Osteoblast (primary cell): Measurements from ENCODE around the gene MANBA. TPM values are rescaled to one million over a fixed set of nuclear protein-coding genes. Genes with fewer than 3 reads are reported as not detected.

Experiments used
- DNase-seq: peaks from one replicate; pipeline ENCODE4 v3.0.0; 2011; ENCODE audit warnings: low spot score, mixed read lengths; ENCODE audit not compliant: insufficient read length; ENCODE audit errors: missing footprints
- H2AFZ ChIP-seq: 2 replicates; pipeline ENCODE4 v1.6.0; 2011; ENCODE audit warnings: mild to moderate bottlenecking, low read length
- H3K27ac ChIP-seq: 2 replicates; pipeline ENCODE4 v1.5.1; 2011; ENCODE audit warnings: mild to moderate bottlenecking, low read depth, low read length, moderate library complexity
- H3K27me3 ChIP-seq: 2 replicates; pipeline ENCODE4 v1.6.0; 2012; ENCODE audit warnings: mild to moderate bottlenecking, control low read depth, inconsistent platforms, low read length, moderate library complexity; ENCODE audit not compliant: insufficient read depth
- H3K36me3 ChIP-seq: 2 replicates; pipeline ENCODE4 v1.5.1; 2011; ENCODE audit warnings: mild to moderate bottlenecking, low read length, control low read depth, moderate library complexity; ENCODE audit not compliant: insufficient read depth
- H3K4me1 ChIP-seq: 2 replicates; pipeline ENCODE4 v1.5.1; 2011; ENCODE audit warnings: mild to moderate bottlenecking, low read length, control low read depth, moderate library complexity; ENCODE audit not compliant: insufficient read depth
- H3K4me2 ChIP-seq: 2 replicates; pipeline ENCODE4 v1.6.0; 2011; ENCODE audit warnings: mild to moderate bottlenecking, low read length; ENCODE audit not compliant: insufficient read depth
- H3K4me3 ChIP-seq: fragments of 200-600 bp; sonication (generic); 3 replicates; pipeline ENCODE4 v1.5.1; 2012; ENCODE audit warnings: mild to moderate bottlenecking, low read length, inconsistent platforms; ENCODE audit not compliant: insufficient read depth
- H3K79me2 ChIP-seq: 2 replicates; pipeline ENCODE4 v1.6.0; 2012; ENCODE audit warnings: mild to moderate bottlenecking, low read length, control low read depth, inconsistent platforms; ENCODE audit not compliant: insufficient read depth
- H3K9me3 ChIP-seq: 2 replicates; pipeline ENCODE4 v1.5.1; 2011; ENCODE audit warnings: low read depth, low read length, control low read depth
- H4K20me1 ChIP-seq: 2 replicates; pipeline ENCODE4 v1.6.0; 2012; ENCODE audit warnings: mild to moderate bottlenecking, low read length, control low read depth; ENCODE audit not compliant: insufficient read depth
- total RNA-seq: library from RNA; depleted of rRNA; stranded (reverse); fragments of >200 nt; gene quantifications from 2 replicates; pipeline ENCODE4 v1.2.3, GENCODE V29; 2012
- TF ChIP-seq, protein P1 (sequence below): IDR thresholded peaks from 2 replicates; pipeline ENCODE4 v1.5.1; 2011; ENCODE audit warnings: mild to moderate bottlenecking, low read depth, low read length, moderate library complexity; ENCODE audit errors: extremely low read depth

Gene MANBA
- total RNA-seq, 1 donor, result 64.1 TPM

GRCh38 chr4:102614801-102615200 is 146.0 kb downstream of the MANBA start:
- no peak for DNase-seq
- no peaks in the 10 kb centered on the region for H3K9me3 ChIP-seq
- TF ChIP-seq, protein P1, sequence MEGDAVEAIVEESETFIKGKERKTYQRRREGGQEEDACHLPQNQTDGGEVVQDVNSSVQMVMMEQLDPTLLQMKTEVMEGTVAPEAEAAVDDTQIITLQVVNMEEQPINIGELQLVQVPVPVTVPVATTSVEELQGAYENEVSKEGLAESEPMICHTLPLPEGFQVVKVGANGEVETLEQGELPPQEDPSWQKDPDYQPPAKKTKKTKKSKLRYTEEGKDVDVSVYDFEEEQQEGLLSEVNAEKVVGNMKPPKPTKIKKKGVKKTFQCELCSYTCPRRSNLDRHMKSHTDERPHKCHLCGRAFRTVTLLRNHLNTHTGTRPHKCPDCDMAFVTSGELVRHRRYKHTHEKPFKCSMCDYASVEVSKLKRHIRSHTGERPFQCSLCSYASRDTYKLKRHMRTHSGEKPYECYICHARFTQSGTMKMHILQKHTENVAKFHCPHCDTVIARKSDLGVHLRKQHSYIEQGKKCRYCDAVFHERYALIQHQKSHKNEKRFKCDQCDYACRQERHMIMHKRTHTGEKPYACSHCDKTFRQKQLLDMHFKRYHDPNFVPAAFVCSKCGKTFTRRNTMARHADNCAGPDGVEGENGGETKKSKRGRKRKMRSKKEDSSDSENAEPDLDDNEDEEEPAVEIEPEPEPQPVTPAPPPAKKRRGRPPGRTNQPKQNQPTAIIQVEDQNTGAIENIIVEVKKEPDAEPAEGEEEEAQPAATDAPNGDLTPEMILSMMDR, result no peak
- no peaks in the 10 kb centered on the region for H3K79me2 ChIP-seq
- no peaks in the 10 kb centered on the region for H3K27me3 ChIP-seq
- no peak overlapping the region for H3K27ac ChIP-seq
- peaks cover 55% of the 10 kb centered on the region for H3K36me3 ChIP-seq
- no peaks in the 10 kb centered on the region for H4K20me1 ChIP-seq
- no peak overlapping the region for H3K4me3 ChIP-seq
- H3K4me1 ChIP-seq, result peaks cover 3% of the 10 kb centered on the region
- H3K4me2 ChIP-seq, result no peak overlapping the region
- no peak overlapping the region for H2AFZ ChIP-seq

GRCh38 chr4:102612824-102613366 is 147.9 kb downstream of the MANBA start:
- H3K27ac ChIP-seq, result no peak overlapping the region
- peaks cover 67% of the 10 kb centered on the region for H3K36me3 ChIP-seq
- no peaks in the 10 kb centered on the region for H3K9me3 ChIP-seq

GRCh38 chr4:102612210-102612609 is 148.6 kb downstream of the MANBA start:
- no peak overlapping the region for H3K27ac ChIP-seq
- TF ChIP-seq, protein P1, result no peak
- no peak overlapping the region for H3K4me2 ChIP-seq
- no peaks in the 10 kb centered on the region for H3K27me3 ChIP-seq
- peaks cover 3% of the 10 kb centered on the region for H3K4me1 ChIP-seq
- H3K9me3 ChIP-seq, result no peaks in the 10 kb centered on the region
- no peak overlapping the region for H2AFZ ChIP-seq
- no peak for DNase-seq
- H3K79me2 ChIP-seq, result no peaks in the 10 kb centered on the region
- peaks cover 69% of the 10 kb centered on the region for H3K36me3 ChIP-seq
- no peaks in the 10 kb centered on the region for H4K20me1 ChIP-seq
- H3K4me3 ChIP-seq, result no peak overlapping the region

More at GRCh38 chr4:102612824-102613366, 147.9 kb downstream of the MANBA start:
- Histone ChIP-seq H3K4me1 (peaks cover 3% of the 10 kb centered on the region), H3K27me3 (no peaks in the 10 kb centered on the region), H4K20me1 (no peaks in the 10 kb centered on the region), H3K4me2 (no peak overlapping the region), H3K4me3 (no peak overlapping the region), H2AFZ (no peak overlapping the region), H3K79me2 (no peaks in the 10 kb centered on the region)
- no peak for DNase-seq
- TF ChIP-seq, protein P1, result no peak

GRCh38 chr4:102610476-102610875 is 150.3 kb downstream of the MANBA start:
- Histone ChIP-seq H3K27me3 (no peaks in the 10 kb centered on the region), H3K4me1 (peaks cover 3% of the 10 kb centered on the region), H3K4me3 (no peak overlapping the region), H3K9me3 (no peaks in the 10 kb centered on the region), H3K27ac (no peak overlapping the region), H3K79me2 (no peaks in the 10 kb centered on the region), H3K36me3 (peaks cover 70% of the 10 kb centered on the region), H3K4me2 (no peak overlapping the region), H4K20me1 (no peaks in the 10 kb centered on the region), H2AFZ (no peak overlapping the region)
- TF ChIP-seq, protein P1, result no peak
- DNase-seq, result peak; percentile 36
